DOHH2 (cell line): ENCODE data around the gene YIF1A.

Experiments used
- H3F3A ChIP-seq: fragments of 200-600 bp; sonication (generic), shearing (Covaris generic); 2 replicates; pipeline ENCODE4 v1.6.0; 2016; ENCODE audit warnings: antibody characterized with exemption, mild to moderate bottlenecking; ENCODE audit not compliant: control insufficient read depth, insufficient read depth
- H3K27ac ChIP-seq: fragments of 200-600 bp; sonication (generic); 2 replicates; pipeline ENCODE4 v1.5.1; 2014; ENCODE audit warnings: low read depth, mild to moderate bottlenecking, low read length, moderate library complexity
- H3K27me3 ChIP-seq: fragments of 200-600 bp; sonication (generic); 2 replicates; pipeline ENCODE4 v1.6.1; 2014; ENCODE audit warnings: mild to moderate bottlenecking, low read length, mixed read lengths; ENCODE audit not compliant: control insufficient read depth
- H3K36me3 ChIP-seq: fragments of 200-600 bp; sonication (generic); 2 replicates; pipeline ENCODE4 v1.6.1; 2014; ENCODE audit warnings: mild to moderate bottlenecking, low read length, moderate library complexity, mixed read lengths; ENCODE audit not compliant: control insufficient read depth
- H3K4me1 ChIP-seq: fragments of 200-600 bp; sonication (generic); 2 replicates; pipeline ENCODE4 v1.6.1; 2014; ENCODE audit warnings: mild to moderate bottlenecking, low read length, mixed read lengths; ENCODE audit not compliant: control insufficient read depth
- H3K4me2 ChIP-seq: fragments of 200-600 bp; sonication (generic); 2 replicates; pipeline ENCODE4 v1.6.0; 2014; ENCODE audit warnings: mild to moderate bottlenecking, low read length, moderate library complexity
- H3K4me3 ChIP-seq: fragments of 200-600 bp; sonication (generic); 2 replicates; pipeline ENCODE4 v1.5.1; 2014; ENCODE audit warnings: mild to moderate bottlenecking, low read length, mixed read lengths
- H3K79me2 ChIP-seq: fragments of 200-600 bp; sonication (generic); 2 replicates; pipeline ENCODE4 v1.6.1; 2014; ENCODE audit warnings: mild to moderate bottlenecking, low read length, mixed read lengths; ENCODE audit not compliant: control insufficient read depth
- H3K9me2 ChIP-seq: fragments of 200-600 bp; sonication (generic); replicated peaks from 2 replicates; pipeline ENCODE4 v1.6.1; 2014; ENCODE audit warnings: mild to moderate bottlenecking, low read length, mixed read lengths; ENCODE audit not compliant: control insufficient read depth
- H3K9me3 ChIP-seq: fragments of 200-600 bp; sonication (generic); 2 replicates; pipeline ENCODE4 v1.6.1; 2014; ENCODE audit warnings: antibody characterized with exemption, low read length, mixed read lengths; ENCODE audit not compliant: control insufficient read depth, insufficient read depth
- H4K20me1 ChIP-seq: fragments of 200-600 bp; sonication (generic); 2 replicates; pipeline ENCODE4 v1.6.0; 2014; ENCODE audit warnings: low read depth, mild to moderate bottlenecking, antibody characterized with exemption, low read length, moderate library complexity; ENCODE audit not compliant: control insufficient read depth, insufficient read depth
- EZH2phosphoT487 ChIP-seq: fragments of 200-600 bp; sonication (generic); IDR thresholded peaks from 2 replicates; pipeline ENCODE4 v1.6.1; 2017; ENCODE audit warnings: borderline replicate concordance, mild to moderate bottlenecking, antibody characterized with exemption, low read length, moderate library complexity, mixed read lengths
- TF ChIP-seq, protein P1 (sequence below): fragments of 200-600 bp; sonication (generic); IDR thresholded peaks from one replicate; pipeline ENCODE4 v1.5.1; 2014; ENCODE audit warnings: antibody characterized with exemption, mild to moderate bottlenecking, low read depth, low read length; ENCODE audit not compliant: poor library complexity, severe bottlenecking

The YIF1A gene, protein sequence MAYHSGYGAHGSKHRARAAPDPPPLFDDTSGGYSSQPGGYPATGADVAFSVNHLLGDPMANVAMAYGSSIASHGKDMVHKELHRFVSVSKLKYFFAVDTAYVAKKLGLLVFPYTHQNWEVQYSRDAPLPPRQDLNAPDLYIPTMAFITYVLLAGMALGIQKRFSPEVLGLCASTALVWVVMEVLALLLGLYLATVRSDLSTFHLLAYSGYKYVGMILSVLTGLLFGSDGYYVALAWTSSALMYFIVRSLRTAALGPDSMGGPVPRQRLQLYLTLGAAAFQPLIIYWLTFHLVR

DNA sequence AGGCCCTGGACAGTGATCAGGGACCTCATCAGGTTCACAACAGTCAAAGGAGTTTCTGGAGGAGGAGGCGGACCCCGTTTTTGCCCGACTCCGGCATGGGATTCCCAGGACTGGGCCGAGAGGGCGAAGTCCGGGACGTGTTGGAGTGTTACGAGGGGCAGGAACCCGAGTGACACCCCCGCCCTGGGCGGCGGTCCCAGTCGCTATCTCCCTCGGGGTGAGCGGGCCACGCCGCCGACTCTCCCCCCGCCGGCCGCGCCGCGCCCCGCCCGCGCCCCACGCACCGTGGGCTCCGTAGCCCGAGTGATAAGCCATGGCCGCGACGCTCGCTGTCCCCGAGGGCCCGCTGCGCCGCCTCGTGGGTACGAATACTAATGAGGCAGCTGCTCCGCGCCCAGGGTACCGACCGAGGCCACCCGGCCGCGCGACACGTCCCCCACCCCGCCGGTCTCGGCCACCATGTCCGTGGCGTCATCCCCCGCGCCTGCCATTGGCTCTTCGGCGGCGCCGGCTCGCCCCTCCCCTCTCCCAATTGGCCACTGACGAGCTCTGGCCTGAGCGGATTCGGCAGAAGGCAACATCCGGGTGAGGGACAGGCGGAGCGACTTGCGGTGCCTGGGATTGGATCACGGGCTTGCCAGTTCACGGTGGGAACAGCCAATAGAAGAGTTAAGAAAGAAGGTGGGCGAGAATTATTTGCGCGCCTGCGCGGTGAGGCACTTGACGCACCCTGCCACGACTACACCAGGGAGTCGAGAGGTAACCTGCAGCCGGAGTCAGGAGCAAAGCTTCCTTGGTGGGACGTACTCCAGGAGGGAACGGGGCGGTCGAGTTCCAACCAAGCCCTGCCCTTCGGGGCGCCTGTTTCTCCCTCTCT, at the start of gene YIF1A:
Gene YIF1A (minus strand): TSS at position 473 of the 877 bp plus-strand sequence. CDS start 158 bp downstream, at position 315.
- Histone ChIP-seq H3K36me3 (peaks cover 7% of the 10 kb centered on the region), H3F3A (no peaks in the 10 kb centered on the region), H3K4me3 (peak within 1 kb of the TSS; percentile 95), H3K9me3 (no peaks in the 10 kb centered on the region), H3K4me2 (peak within 1 kb of the TSS; percentile 92), H3K9me2 (no peaks in the 10 kb centered on the region), H3K4me1 (peaks cover 25% of the 10 kb centered on the region), H3K27me3 (peaks cover 12% of the 10 kb centered on the region), H3K79me2 (peaks cover 17% of the 10 kb centered on the region), H3K27ac (peak within 1 kb of the TSS; percentile 41), H4K20me1 (no peaks in the 10 kb centered on the region)
- TF ChIP-seq, protein P1, sequence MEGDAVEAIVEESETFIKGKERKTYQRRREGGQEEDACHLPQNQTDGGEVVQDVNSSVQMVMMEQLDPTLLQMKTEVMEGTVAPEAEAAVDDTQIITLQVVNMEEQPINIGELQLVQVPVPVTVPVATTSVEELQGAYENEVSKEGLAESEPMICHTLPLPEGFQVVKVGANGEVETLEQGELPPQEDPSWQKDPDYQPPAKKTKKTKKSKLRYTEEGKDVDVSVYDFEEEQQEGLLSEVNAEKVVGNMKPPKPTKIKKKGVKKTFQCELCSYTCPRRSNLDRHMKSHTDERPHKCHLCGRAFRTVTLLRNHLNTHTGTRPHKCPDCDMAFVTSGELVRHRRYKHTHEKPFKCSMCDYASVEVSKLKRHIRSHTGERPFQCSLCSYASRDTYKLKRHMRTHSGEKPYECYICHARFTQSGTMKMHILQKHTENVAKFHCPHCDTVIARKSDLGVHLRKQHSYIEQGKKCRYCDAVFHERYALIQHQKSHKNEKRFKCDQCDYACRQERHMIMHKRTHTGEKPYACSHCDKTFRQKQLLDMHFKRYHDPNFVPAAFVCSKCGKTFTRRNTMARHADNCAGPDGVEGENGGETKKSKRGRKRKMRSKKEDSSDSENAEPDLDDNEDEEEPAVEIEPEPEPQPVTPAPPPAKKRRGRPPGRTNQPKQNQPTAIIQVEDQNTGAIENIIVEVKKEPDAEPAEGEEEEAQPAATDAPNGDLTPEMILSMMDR = peak; percentile 35
- no peak for TF ChIP-seq EZH2phosphoT487

DNA sequence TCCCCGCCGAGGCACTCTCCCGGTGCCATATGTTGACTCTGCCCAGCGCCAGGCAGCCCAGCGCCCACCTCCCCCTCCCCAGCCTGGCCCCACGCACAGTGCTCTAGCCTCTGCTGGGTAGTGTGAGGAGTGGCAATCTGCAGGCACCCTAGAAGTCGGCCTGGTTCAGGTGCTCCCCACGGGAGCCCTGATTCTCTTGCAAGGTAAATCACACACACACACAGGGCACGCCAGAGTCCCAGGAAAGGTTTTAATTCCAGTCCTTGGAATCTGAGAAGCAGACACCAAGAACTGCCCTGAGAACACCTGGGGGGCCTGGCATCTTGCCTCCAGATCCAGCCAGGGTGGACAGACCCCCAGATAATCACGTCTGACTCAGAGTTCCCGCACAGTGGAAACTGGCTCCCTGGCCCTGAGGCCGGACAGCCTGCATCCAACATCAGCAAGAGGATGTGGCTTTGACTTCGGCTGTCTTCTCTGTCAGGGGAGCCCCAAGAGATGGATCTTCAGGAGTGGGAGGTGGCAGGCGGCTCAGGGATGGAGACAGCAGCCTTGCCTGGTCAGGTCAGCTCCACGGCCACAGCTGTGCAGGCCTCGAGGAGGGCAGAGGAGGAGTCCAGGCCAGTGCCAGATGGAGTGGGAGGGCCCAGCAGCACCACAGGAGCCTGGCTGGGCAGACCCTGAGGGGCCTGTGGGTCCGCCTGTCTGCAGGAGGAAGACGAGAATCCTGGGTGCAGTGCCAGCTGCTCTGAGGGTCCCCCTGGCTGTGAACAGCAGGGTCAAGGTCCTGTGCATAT, 48.4 kb upstream of the YIF1A start:
- Histone ChIP-seq H3K4me3 (no peak overlapping the region), H3K4me2 (no peak overlapping the region), H3K27ac (no peak overlapping the region), H3K36me3 (peaks cover 43% of the 10 kb centered on the region), H3K79me2 (no peaks in the 10 kb centered on the region), H3F3A (no peaks in the 10 kb centered on the region), H3K4me1 (peaks cover 9% of the 10 kb centered on the region), H3K27me3 (no peaks in the 10 kb centered on the region), H4K20me1 (no peaks in the 10 kb centered on the region), H3K9me2 (no peaks in the 10 kb centered on the region), H3K9me3 (no peaks in the 10 kb centered on the region)
- no peak for TF ChIP-seq EZH2phosphoT487
- TF ChIP-seq, protein P1 = no peak

DNA sequence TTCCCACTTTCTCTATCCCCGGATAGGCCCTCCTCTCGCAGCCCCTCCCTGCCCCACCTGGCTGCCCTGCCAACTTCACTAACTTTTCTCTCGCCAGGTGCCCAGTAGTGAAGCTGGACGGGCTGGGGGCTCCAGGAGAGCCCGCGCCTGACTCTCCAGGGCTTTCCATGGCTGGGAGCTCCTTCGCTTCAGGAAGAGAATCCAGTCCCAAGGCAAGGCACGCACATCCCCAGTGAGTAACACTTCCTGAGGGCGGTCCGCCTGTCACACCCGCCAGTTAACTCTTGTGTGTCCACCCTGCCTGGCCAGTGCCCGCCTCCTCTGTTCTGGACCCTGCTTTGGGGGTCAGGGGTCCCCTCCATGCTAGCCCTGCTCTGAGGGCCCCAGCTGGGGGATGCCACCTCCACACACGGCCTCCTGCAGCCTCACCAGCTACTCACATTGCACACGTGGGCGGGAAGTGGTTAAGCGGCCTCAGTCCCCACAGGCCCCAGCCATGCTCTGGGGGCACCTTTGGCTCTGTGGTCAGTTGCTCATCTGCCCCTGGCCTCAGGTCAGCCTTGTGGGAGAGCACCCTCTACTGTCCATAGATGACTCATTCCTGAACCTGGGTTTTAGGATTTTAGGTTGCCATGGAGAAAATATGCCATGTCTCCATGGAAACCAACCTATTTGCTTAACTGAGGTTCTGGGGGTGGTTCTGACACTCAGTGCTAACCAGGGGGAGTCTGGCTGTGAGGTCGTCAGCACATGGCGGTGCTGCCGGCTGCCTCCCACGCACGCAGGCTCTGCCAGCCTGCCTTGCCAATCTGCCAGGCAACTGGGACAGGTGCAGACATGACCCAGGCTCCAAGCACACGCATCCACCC, 47.5 kb upstream of the YIF1A start, which contains the start of gene RIN1:
Gene RIN1 (minus strand): TSS at position 201 of the 869 bp plus-strand sequence. CDS start 32 bp downstream, at position 169.
- Histone ChIP-seq H3K4me2 (no peak within 1 kb of the TSS), H3K9me2 (no peaks in the 10 kb centered on the region)

More for the DNA sequence above, 47.5 kb upstream of the YIF1A start, which contains the start of gene RIN1:
- Histone ChIP-seq H3K27me3 (no peaks in the 10 kb centered on the region), H4K20me1 (no peaks in the 10 kb centered on the region), H3K27ac (no peak within 1 kb of the TSS), H3K79me2 (no peaks in the 10 kb centered on the region), H3K36me3 (peaks cover 39% of the 10 kb centered on the region), H3F3A (no peaks in the 10 kb centered on the region), H3K4me3 (no peak within 1 kb of the TSS), H3K4me1 (peaks cover 9% of the 10 kb centered on the region), H3K9me3 (no peaks in the 10 kb centered on the region)
- TF ChIP-seq, protein P1 = peak; percentile 37
- TF ChIP-seq EZH2phosphoT487 = no peak
